NCI-H748 (cell line): Measurements from ENCODE around the gene KCNK16.
"Not testable (repeated sequence)": the region's sequence is repeated elsewhere in the genome, so short reads cannot be mapped to it uniquely, and the experiment has no call there.

Source experiments
- DNase-seq: peaks from one replicate; lab custom pipeline; 2025; ENCODE audit not compliant: unreplicated experiment; lab: John Stamatoyannopoulos, UW

KCNK16 gene

GRCh38 chr6:39312912-39313525, 9.5 kb downstream of the KCNK16 start:
- DNase-seq = peak; percentile 48

- DNase-seq = no peak
Observed at GRCh38 chr6:39310542-39310941, 12.0 kb downstream of the KCNK16 start.

- peak; percentile 74 for DNase-seq
Observed at GRCh38 chr6:39309942-39310531, 12.5 kb downstream of the KCNK16 start.

GRCh38 chr6:39307462-39307861, 15.0 kb downstream of the KCNK16 start:
- no peak for DNase-seq

- DNase-seq = no peak
Observed at GRCh38 chr6:39304951-39305350, 17.6 kb downstream of the KCNK16 start.

- no peak for DNase-seq
Observed at GRCh38 chr6:39303425-39304153, 18.9 kb downstream of the KCNK16 start.

GRCh38 chr6:39302669-39303424, 19.7 kb downstream of the KCNK16 start:
- DNase-seq = peak; percentile 85

- DNase-seq = no peak
Observed at GRCh38 chr6:39302011-39302410, 20.5 kb downstream of the KCNK16 start.

GRCh38 chr6:39301606-39302005, 20.9 kb downstream of the KCNK16 start:
- DNase-seq = no peak

- no peak for DNase-seq
Observed at GRCh38 chr6:39300739-39301138, 21.8 kb downstream of the KCNK16 start.

- no peak for DNase-seq
Observed at GRCh38 chr6:39298061-39298460, 24.4 kb downstream of the KCNK16 start.

- DNase-seq = no peak
Observed at GRCh38 chr6:39296745-39297640, 25.5 kb downstream of the KCNK16 start.

GRCh38 chr6:39295611-39296011, 26.9 kb downstream of the KCNK16 start:
- DNase-seq = no peak

- DNase-seq = no peak
Observed at GRCh38 chr6:39294899-39295298, 27.6 kb downstream of the KCNK16 start.

GRCh38 chr6:39294133-39294532, 28.4 kb downstream of the KCNK16 start:
- no peak for DNase-seq

GRCh38 chr6:39292637-39293036, 29.9 kb downstream of the KCNK16 start:
- no peak for DNase-seq

GRCh38 chr6:39289490-39289889, 33.0 kb downstream of the KCNK16 start:
- DNase-seq = no peak

GRCh38 chr6:39287601-39288000, 34.9 kb downstream of the KCNK16 start:
- no peak for DNase-seq

- not testable (repeated sequence) for DNase-seq
Observed at GRCh38 chr6:39286596-39286995, 35.9 kb downstream of the KCNK16 start.

- no peak for DNase-seq
Observed at GRCh38 chr6:39282774-39283173, 39.7 kb downstream of the KCNK16 start.
